Measurements from ENCODE around the gene APIP. TPM values are rescaled to one million over a fixed set of nuclear protein-coding genes. Genes with fewer than 3 reads are reported as not detected.

APIP gene
- total RNA-seq (2014; rRNA removed; shearing (Covaris generic)), result 28.6 and 35.4 TPM in 2 replicates

DNA sequence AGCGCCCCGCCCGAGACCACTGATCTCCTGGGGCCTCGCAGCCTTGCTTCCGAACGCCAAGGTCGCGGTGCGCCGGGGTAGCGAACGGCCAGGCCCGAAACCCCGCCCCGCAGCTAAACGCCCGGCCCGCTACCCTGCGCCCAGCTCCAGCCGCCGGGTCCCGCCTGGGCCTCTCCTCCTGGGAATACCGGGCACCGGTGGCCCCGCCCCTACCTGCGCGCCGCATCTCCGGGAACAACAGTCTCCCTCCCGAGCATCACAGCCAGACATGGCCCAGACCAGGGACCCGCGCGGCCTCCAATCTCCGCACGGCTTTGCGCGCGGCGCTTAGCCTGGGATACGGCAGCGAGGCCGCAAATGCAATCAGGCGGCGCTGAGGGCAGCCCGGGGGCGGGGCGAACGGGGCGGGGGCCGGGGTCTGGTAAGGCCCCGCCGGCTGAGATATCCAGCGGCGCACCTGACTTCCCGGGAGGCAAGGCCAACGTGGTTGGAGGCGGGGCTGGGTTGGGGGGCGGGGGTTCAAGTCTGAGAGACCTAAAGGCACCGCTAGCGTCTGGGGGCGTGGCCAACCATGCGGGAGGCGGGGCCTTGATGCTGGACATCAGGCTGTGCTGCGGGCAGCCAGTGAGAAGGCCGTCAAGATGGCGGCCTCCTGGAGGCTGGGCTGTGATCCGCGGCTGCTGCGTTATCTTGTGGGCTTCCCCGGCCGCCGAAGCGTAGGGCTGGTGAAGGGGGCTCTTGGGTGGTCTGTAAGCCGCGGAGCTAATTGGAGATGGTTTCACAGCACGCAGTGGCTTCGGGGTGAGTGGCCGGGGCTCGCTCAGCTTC, at the start of gene APIP, which contains the start of gene PDHX:
APIP (minus strand) TSS at position 365 of the 828 bp plus-strand sequence; CDS start at position 270, 95 bp downstream.
PDHX (plus strand) TSS at position 604 of the 828 bp plus-strand sequence; CDS start at position 642, 38 bp downstream.
- in situ Hi-C loops (cut with HindIII; ENCODE audit: low sequenced_read_pairs), result no loop called here
- peak; percentile 98 for DNase-seq (ENCODE audit: low spot score)

GRCh38 chr11:34964610-34965331, 48.6 kb upstream of the APIP start:
- in situ Hi-C loops (cut with HindIII; ENCODE audit: low sequenced_read_pairs), result no loop called here
- DNase-seq (ENCODE audit: low spot score), result no peak

DNA sequence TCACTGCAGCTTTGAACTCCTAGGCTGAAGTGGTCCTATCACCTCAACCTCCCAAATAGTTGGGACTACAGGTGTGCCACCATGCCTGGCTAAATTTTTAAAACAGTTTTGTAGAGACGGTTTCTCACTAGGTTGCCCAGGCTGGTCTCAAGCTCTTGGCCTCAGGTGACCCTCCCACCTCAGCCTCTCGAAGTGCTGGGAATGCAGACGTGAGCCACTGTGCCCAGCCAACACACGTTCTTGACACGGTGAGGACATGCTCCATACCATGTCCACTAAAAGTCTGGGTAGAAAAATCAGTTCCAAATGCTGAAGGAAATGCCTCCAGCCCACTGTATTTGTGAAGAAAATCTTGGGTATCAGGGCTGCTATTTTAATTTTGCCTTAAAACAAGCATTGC, 47.2 kb upstream of the APIP start:
- no peak for DNase-seq (ENCODE audit: low spot score)
- in situ Hi-C loops (cut with HindIII; ENCODE audit: low sequenced_read_pairs), result no loop called here

DNA sequence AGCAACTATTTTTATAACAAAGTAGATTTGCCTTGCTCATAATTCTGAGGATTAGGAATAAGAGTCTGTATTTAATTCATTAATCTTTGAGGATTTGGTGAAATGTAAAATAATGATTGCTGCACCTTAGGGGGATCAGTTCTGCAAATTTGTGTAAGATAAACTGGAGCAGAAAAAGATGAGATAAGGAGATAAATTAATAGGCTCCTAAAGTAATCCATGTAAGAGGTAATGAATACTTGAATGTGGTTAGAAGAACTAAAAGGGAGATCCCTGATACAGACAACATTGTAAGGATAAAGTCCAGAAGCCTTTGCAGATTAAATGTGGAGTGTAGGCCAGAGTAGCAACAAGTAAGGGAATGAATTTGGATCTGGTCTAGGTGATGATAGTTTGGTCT, 45.9 kb upstream of the APIP start:
- in situ Hi-C loops (cut with HindIII; ENCODE audit: low sequenced_read_pairs), result no loop called here
- no peak for DNase-seq (ENCODE audit: low spot score)

DNA sequence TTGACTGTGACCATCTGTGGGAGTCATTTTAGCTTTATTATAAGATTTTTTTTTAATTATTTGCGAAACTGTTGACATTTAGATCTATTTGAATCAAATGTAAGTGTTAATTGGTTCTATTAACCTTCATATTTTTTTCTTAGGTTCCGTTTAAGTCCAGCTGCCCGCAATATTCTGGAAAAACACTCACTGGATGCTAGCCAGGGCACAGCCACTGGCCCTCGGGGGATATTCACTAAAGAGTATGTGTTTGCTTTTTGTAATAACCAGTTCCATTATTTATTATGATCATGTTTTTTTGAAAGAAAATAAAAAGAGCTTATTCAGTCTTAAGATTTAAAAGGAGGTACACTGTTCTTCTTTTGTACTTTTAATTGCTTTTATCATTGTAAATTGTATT, 44.1 kb upstream of the APIP start:
- in situ Hi-C loops (cut with HindIII; ENCODE audit: low sequenced_read_pairs), result no loop called here
- DNase-seq (ENCODE audit: low spot score), result peak; percentile 37

- DNase-seq (ENCODE audit: low spot score), result no peak
- in situ Hi-C loops (cut with HindIII; ENCODE audit: low sequenced_read_pairs), result no loop called here
Observed at GRCh38 chr11:34959770-34960169, 43.6 kb upstream of the APIP start.

- no peak for DNase-seq (ENCODE audit: low spot score)
- in situ Hi-C loops (cut with HindIII; ENCODE audit: low sequenced_read_pairs), result no loop called here
Observed at GRCh38 chr11:34957606-34958005, 41.4 kb upstream of the APIP start.

DNA sequence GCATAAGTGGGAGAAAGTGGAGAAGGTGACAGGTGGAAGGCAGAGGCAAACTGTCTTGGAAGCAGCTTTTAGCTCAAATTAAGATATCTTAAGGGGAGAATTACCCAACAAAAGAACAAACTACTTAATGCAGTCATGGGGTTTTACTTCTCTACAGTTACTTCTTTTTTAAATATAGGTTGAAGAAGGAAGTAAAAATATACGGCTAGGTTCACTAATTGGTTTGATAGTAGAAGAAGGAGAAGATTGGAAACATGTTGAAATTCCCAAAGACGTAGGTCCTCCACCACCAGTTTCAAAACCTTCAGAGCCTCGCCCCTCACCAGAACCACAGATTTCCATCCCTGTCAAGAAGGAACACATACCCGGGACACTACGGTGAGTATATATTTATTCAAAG, 41.0 kb upstream of the APIP start:
- DNase-seq (ENCODE audit: low spot score), result no peak
- in situ Hi-C loops (cut with HindIII; ENCODE audit: low sequenced_read_pairs), result no loop called here

DNA sequence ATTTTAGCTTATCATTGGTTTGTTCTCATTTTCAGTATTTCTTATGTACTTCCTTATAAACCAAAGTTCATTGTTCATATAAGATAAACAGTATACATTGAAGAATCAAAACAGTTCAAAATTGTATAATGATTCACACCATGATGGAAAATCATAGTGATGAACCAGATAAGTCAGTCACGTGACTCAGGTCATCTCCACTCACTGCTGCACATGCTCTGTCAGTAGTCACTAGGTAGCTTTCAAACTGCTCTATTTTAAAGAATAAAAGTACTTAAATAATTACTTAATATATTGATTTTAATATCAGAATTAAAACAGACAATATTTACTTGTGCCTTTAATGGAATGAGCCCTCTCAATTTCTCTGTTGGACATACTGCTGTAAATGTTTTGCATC, 37.8 kb upstream of the APIP start:
- DNase-seq (ENCODE audit: low spot score), result no peak
- in situ Hi-C loops (cut with HindIII; ENCODE audit: low sequenced_read_pairs), result no loop called here

DNA sequence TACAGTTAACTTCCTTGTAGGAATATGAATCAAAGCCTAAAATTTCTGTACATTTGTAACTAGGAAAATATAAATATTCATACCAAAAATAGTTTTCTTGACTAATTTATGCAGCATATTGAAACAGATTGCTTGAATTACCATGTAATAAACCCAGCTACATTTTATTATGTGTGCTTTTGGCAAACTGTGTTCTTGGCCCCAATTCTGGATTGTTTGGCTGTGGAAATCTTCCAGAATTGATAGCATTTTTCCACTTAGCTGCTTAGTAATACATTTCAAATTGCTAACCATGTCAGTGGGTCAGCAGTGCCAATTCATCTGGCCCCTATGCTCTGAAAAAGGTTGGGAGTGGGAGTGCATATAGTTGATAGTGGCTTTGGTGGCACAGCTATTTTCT, 32.5 kb upstream of the APIP start:
- DNase-seq (ENCODE audit: low spot score), result no peak
- in situ Hi-C loops (cut with HindIII; ENCODE audit: low sequenced_read_pairs), result no loop called here

DNA sequence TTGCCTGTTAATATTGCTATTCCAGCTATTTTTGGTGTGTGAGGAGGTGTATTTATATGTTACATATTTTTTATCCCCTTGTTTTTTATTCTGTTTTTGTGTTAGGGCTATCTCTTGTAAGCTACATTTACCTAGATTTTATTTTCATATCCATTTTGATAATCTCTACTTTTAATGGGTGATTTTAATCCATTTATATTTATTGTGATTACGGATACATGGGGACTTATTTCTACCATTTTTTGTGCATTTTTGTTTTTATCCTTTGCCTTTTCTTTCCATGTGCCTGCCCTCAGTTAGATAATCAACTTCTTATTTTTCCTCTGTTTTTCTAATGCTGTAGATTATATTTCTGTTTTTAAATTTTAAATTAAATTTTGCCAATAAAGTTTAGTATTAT, 28.5 kb upstream of the APIP start:
- in situ Hi-C loops (cut with HindIII; ENCODE audit: low sequenced_read_pairs), result no loop called here
- no peak for DNase-seq (ENCODE audit: low spot score)

DNA sequence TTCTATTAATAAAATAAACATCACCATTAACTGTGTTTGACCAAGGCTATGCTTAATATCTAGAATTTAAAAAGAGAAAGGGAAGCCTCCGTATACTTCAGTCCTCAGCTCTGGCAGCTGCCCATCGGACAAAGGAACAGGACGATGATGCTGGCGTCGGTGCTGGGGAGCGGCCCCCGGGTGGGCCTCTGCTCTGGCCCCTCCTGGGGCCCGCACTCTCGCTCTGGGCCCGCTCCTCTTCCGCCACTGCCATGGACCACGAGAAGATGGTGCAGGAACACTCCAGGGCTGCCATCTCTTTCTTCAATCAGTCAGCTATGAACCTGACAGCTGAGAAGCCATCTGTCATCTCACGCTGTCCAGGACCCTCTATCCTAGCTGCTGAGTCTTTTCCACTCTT, 25.5 kb upstream of the APIP start:
- in situ Hi-C loops (cut with HindIII; ENCODE audit: low sequenced_read_pairs), result no loop called here

GRCh38 chr11:34940026-34940677, 24.0 kb upstream of the APIP start:
- DNase-seq (ENCODE audit: low spot score), result no peak
- in situ Hi-C loops (cut with HindIII; ENCODE audit: low sequenced_read_pairs), result no loop called here

More for the DNA sequence above, 25.5 kb upstream of the APIP start:
- DNase-seq (ENCODE audit: low spot score), result peak; percentile 41

DNA sequence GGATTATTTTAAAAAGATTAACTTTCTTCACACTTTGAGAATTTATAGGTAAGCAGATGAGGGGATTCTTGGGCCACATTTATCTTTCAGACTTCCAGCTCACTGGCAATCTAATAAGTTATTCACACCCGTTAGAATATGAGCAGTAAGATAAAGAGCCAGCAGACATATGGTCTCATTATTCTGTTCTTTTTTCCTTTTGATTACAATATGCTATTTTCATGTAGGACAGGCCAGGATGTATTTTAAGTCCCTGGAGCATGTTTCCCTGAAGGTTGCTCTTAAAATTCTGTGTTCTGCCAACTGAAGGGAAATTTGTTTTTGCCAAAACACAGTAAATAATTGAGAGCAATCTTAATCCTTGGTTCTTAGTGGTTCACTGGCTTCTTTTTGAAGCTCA, 22.4 kb upstream of the APIP start:
- in situ Hi-C loops (cut with HindIII; ENCODE audit: low sequenced_read_pairs), result no loop called here
- peak; percentile 58 for DNase-seq (ENCODE audit: low spot score)

- in situ Hi-C loops (cut with HindIII; ENCODE audit: low sequenced_read_pairs), result no loop called here
- no peak for DNase-seq (ENCODE audit: low spot score)
Observed at GRCh38 chr11:34936945-34937629, 20.9 kb upstream of the APIP start.

- DNase-seq (ENCODE audit: low spot score), result no peak
- in situ Hi-C loops (cut with HindIII; ENCODE audit: low sequenced_read_pairs), result no loop called here
Observed at GRCh38 chr11:34929794-34930763, 13.9 kb upstream of the APIP start.

- DNase-seq (ENCODE audit: low spot score), result no peak
- in situ Hi-C loops (cut with HindIII; ENCODE audit: low sequenced_read_pairs), result no loop called here
Observed at GRCh38 chr11:34928960-34929680, 12.9 kb upstream of the APIP start.
